K562 (cell line): ENCODE data around the gene DOK4. TPM values are rescaled to one million over a fixed set of nuclear protein-coding genes. Genes with fewer than 3 reads are reported as not detected.

Experiments used
- ATAC-seq: fragments of 200-7000 bp; cut with Tn5 transposase; 3 replicates; pipeline ENCODE4 v1.9.1; 2020; ENCODE audit warnings: moderate library complexity
- BruUV-seq: library from RNA; stranded (reverse); fragments of 400-500 nt; replicated peaks from 2 replicates; lab custom pipeline; 2021; lab: Mats Ljungman, UMichigan
- CTCF ChIA-PET: fragments of 300-600 bp; formaldehyde crosslinking; extraction: SDS; loops from one replicate; lab custom pipeline; 2021; ENCODE audit warnings: low intra/inter-chr PET ratio; lab: Yijun Ruan, JAX
- POLR2A ChIA-PET: fragments of 300-600, 350-650 bp; sonication (Branson Sonifier 250); formaldehyde crosslinking; extraction: SDS; loops from one replicate; lab custom pipeline; 2021; ENCODE audit warnings: antibody characterized with exemption, inconsistent platforms; lab: Yijun Ruan, JAX
- DNase-seq, 4 experiments: peaks; one replicate each; pipeline versions ENCODE4 v3.0.0 to v3.0.0-alpha.2; 2011 to 2018; ENCODE audit warnings: low spot score in 3 of 4, mixed read lengths in 3 of 4; ENCODE audit errors: extremely low read depth in 1 of 4
- FAIRE-seq: peaks from 2 replicates; lab custom pipeline; 2011; peaks lifted over from hg19 to GRCh38; lab: Jason Lieb, UNC
- H2AFZ ChIP-seq: 2 replicates; pipeline ENCODE4 v1.6.0; 2011; ENCODE audit warnings: low read depth, low read length, control low read depth, inconsistent platforms
- H3K27ac ChIP-seq: fragments of 200-600 bp; 3 replicates; pipeline ENCODE4 v1.8.0; 2011; ENCODE audit warnings: low read depth, mild to moderate bottlenecking, control low read depth, inconsistent platforms, low read length, moderate library complexity, mixed read lengths; ENCODE audit errors: extremely low read depth
- H3K27me3 ChIP-seq, 2 experiments: fragments of 300-600 bp in 1 of 2; 2 replicates in 1 of 2; 3 replicates in 1 of 2; pipeline versions ENCODE4 v1.6.0 to v1.8.0; 2011; ENCODE audit warnings: inconsistent platforms in 2 of 2, low read length in 2 of 2, mild to moderate bottlenecking in 1 of 2, mixed read lengths in 1 of 2, moderate library complexity in 1 of 2; ENCODE audit not compliant: control insufficient read depth in 2 of 2, insufficient read depth in 2 of 2
- H3K36me3 ChIP-seq: fragments of 300-600 bp; 3 replicates; pipeline ENCODE4 v1.8.0; 2011; ENCODE audit warnings: mild to moderate bottlenecking, low read length, inconsistent platforms; ENCODE audit not compliant: control insufficient read depth, insufficient read depth
- H3K4me1 ChIP-seq, 2 experiments: fragments of 200-600 bp in 1 of 2; replicated peaks in 1 of 2; 2 replicates in 1 of 2; 3 replicates in 1 of 2; pipeline versions ENCODE4 v1.5.1 to v1.8.0; 2011; ENCODE audit warnings: inconsistent platforms in 2 of 2, low read length in 2 of 2, mild to moderate bottlenecking in 1 of 2, mixed read lengths in 1 of 2, moderate library complexity in 1 of 2; ENCODE audit not compliant: control insufficient read depth in 2 of 2, insufficient read depth in 2 of 2
- H3K4me2 ChIP-seq: 2 replicates; pipeline ENCODE4 v1.6.1; 2011; ENCODE audit warnings: low read length, control low read depth, inconsistent platforms, mixed read lengths; ENCODE audit not compliant: insufficient read depth
- H3K4me3 ChIP-seq: fragments of 200-600 bp; sonication (generic), shearing (Covaris generic); 2 replicates; pipeline ENCODE4 v1.5.1; 2016; ENCODE audit warnings: control low read depth, inconsistent platforms
- H3K79me2 ChIP-seq: fragments of 200-600 bp; 3 replicates; pipeline ENCODE4 v1.8.0; 2011; ENCODE audit warnings: low read length, inconsistent platforms; ENCODE audit not compliant: control insufficient read depth, insufficient read depth
- H3K9ac ChIP-seq, 2 experiments: 2 replicates each; pipeline versions ENCODE4 v1.6.0 to v1.6.1; 2011; ENCODE audit warnings: low read depth in 2 of 2, low read length in 2 of 2, control low read depth in 1 of 2, inconsistent platforms in 1 of 2, mild to moderate bottlenecking in 1 of 2, mixed read lengths in 1 of 2; ENCODE audit not compliant: insufficient read depth in 1 of 2
- H3K9me1 ChIP-seq: one replicate; pipeline ENCODE4 v1.6.0; 2011; ENCODE audit warnings: inconsistent platforms, mild to moderate bottlenecking, low read length, moderate library complexity; ENCODE audit not compliant: control insufficient read depth, insufficient read depth
- H3K9me3 ChIP-seq: replicated peaks from 2 replicates; pipeline ENCODE4 v1.5.1; 2011; ENCODE audit warnings: low read depth, low read length, inconsistent platforms; ENCODE audit not compliant: control insufficient read depth, insufficient read depth
- H4K20me1 ChIP-seq: replicated peaks from 2 replicates; pipeline ENCODE4 v1.6.1; 2011; ENCODE audit warnings: low read length, inconsistent platforms, mixed read lengths; ENCODE audit not compliant: control insufficient read depth, insufficient read depth
- BHLHE40 ChIP-seq: IDR thresholded peaks from 2 replicates; pipeline ENCODE4 v1.6.1; 2011; ENCODE audit warnings: low read length, improper control_type of control experiment
- CCNT2 ChIP-seq: IDR thresholded peaks from 2 replicates; pipeline ENCODE4 v1.6.1; 2011; ENCODE audit warnings: borderline replicate concordance, low read depth, mild to moderate bottlenecking, moderate library complexity, mixed read lengths, low read length; ENCODE audit not compliant: insufficient read length; ENCODE audit errors: extremely low read depth
- CEBPG ChIP-seq, 3 experiments: fragments of 200-800 bp in 1 of 3; sonication (Bioruptor generic) in 1 of 3; sonication (generic) in 1 of 3; formaldehyde crosslinking in 1 of 3; IDR thresholded peaks in 2 of 3; conservative IDR thresholded peaks in 1 of 3; 2 replicates each; pipeline versions ENCODE4 v1.6.1 to v1.8.0; 2016 to 2022; ENCODE audit warnings: missing compliant biosample characterization in 2 of 3, missing genetic modification characterization in 2 of 3, mild to moderate bottlenecking in 1 of 3, missing genetic modification reagents in 1 of 3
- E2F1 ChIP-seq: sonication (generic); formaldehyde crosslinking; IDR thresholded peaks from 2 replicates; pipeline ENCODE4 v1.8.1; 2023; ENCODE audit warnings: mild to moderate bottlenecking, missing genetic modification reagents, moderate library complexity
- E2F5 ChIP-seq: sonication (generic); formaldehyde crosslinking; IDR thresholded peaks from 2 replicates; pipeline ENCODE4 v1.8.0; 2022; ENCODE audit warnings: mild to moderate bottlenecking, missing genetic modification reagents
- MAFK ChIP-seq: IDR thresholded peaks from 2 replicates; pipeline ENCODE4 v1.6.1; 2011; ENCODE audit warnings: low read length, improper control_type of control experiment
- NCOA1 ChIP-seq: fragments of 450-650 bp; IDR thresholded peaks from 2 replicates; pipeline ENCODE4 v1.6.1; 2016; ENCODE audit warnings: low read depth
- NFATC3 ChIP-seq: fragments of 450-650 bp; IDR thresholded peaks from 2 replicates; pipeline ENCODE4 v1.6.1; 2017; ENCODE audit warnings: mild to moderate bottlenecking
- NFRKB ChIP-seq: fragments of 450-650 bp; IDR thresholded peaks from 2 replicates; pipeline ENCODE4 v1.6.1; 2016; ENCODE audit warnings: low read depth
- NR3C1 ChIP-seq: sonication (generic); formaldehyde crosslinking; IDR thresholded peaks from 2 replicates; pipeline ENCODE4 v1.8.1; 2022; ENCODE audit warnings: missing genetic modification reagents
- PATZ1 ChIP-seq: fragments of 250-450 bp; sonication (Bioruptor Pico); IDR thresholded peaks from 2 replicates; pipeline ENCODE4 v1.5.0; 2020; ENCODE audit warnings: mild to moderate bottlenecking, borderline replicate concordance
- PCBP1 ChIP-seq: fragments of 200-400 bp; formaldehyde crosslinking; IDR thresholded peaks from 2 replicates; pipeline ENCODE4 v1.6.1; 2018; ENCODE audit warnings: mild to moderate bottlenecking, low read depth, low read length; ENCODE audit not compliant: poor library complexity, severe bottlenecking
- PCBP2 ChIP-seq: fragments of 200-400 bp; formaldehyde crosslinking; IDR thresholded peaks from 2 replicates; pipeline ENCODE4 v1.6.1; 2018; ENCODE audit warnings: low read length, low read depth, mild to moderate bottlenecking, moderate library complexity; ENCODE audit not compliant: poor library complexity, severe bottlenecking
- POLR3G ChIP-seq: IDR thresholded peaks from 2 replicates; pipeline ENCODE4 v1.6.1; 2011; ENCODE audit not compliant: insufficient read length, insufficient replicate concordance; ENCODE audit errors: extremely low read depth
- SRSF3 ChIP-seq: fragments of 200-400 bp; formaldehyde crosslinking; IDR thresholded peaks from 2 replicates; pipeline ENCODE4 v1.6.1; 2016; ENCODE audit warnings: mild to moderate bottlenecking, low read length, moderate library complexity; ENCODE audit not compliant: insufficient read depth
- ZNF133 ChIP-seq: fragments of 250-450 bp; sonication (Bioruptor Pico); IDR thresholded peaks from 2 replicates; pipeline ENCODE4 v1.4.0; 2020; ENCODE audit warnings: mild to moderate bottlenecking
- ZNF197 ChIP-seq: fragments of 200-800 bp; sonication (Bioruptor generic); IDR thresholded peaks from 2 replicates; pipeline ENCODE4 v1.6.1; 2016; ENCODE audit warnings: low read depth, missing genetic modification characterization, missing compliant biosample characterization
- ZNF263 ChIP-seq: sonication (generic); formaldehyde crosslinking; IDR thresholded peaks from 2 replicates; pipeline ENCODE4 v1.8.0; 2022; ENCODE audit warnings: mild to moderate bottlenecking, missing genetic modification reagents, borderline replicate concordance
- WGBS: fragments of 100-300 bp; shearing (Covaris generic); methylation state at CpG from one replicate; pipeline ENCODE4 v1.1.6; 2016; ENCODE audit warnings: low coverage, mixed read lengths; ENCODE audit not compliant: insufficient coverage; ENCODE audit errors: missing lambda C conversion rate; 5-methylcytosine and 5-hydroxymethylcytosine counted together
- in situ Hi-C: fragments of 300-500 bp; cut with MboI; formaldehyde crosslinking; loops from 4 replicates; pipeline ENCODE4 v1.15.0; 2018; ENCODE audit warnings: inconsistent platforms, mixed read lengths
- intact Hi-C: fragments of 100-400 bp; cut with micrococcal nuclease; formaldehyde crosslinking; loops from 2 replicates; pipeline ENCODE4 v1.14.2; 2022
- polyA plus RNA-seq, 8 experiments: library from polyadenylated mRNA; depleted of rRNA in 4 of 8; stranded (reverse) in 5 of 8; unstranded in 3 of 8; fragments of >200 nt; fragmentation: Nextera tagmentation in 2 of 8; fragmentation: Illumina TruSeq in 1 of 8; extraction: Ambion mirVana in 2 of 8; extraction: Trizol in 1 of 8; gene quantifications; 2 replicates each; pipeline versions ENCODE4 v1.2.1 to v1.2.3, GENCODE V29; 2011 to 2014; ENCODE audit warnings: inconsistent platforms in 1 of 8, missing spikeins in 1 of 8
- total RNA-seq, 7 experiments: library from RNA; depleted of rRNA in 6 of 7; stranded (reverse); fragments of >200 nt in 6 of 7; fragmentation: Illumina TruSeq in 2 of 7; extraction: Trizol in 2 of 7; gene quantifications; 2 replicates each; pipeline versions ENCODE4 v1.2.1 to v1.2.3, GENCODE V29; 2011 to 2021; ENCODE audit warnings: low replicate concordance in 1 of 7

Gene DOK4
- total and polyA plus RNA-seq, 9 of the 15 experiments (the other 6 are each of a cell fraction or from before 2014, with no cell fraction given), result 0.10 to 14.4 (median 8.3) TPM

- Histone ChIP-seq H4K20me1 (0 out of 2 replicates have a peak, but pooled peaks cover 4% of the 10 kb centered on the region), H3K27me3 (no peaks in the 10 kb centered on the region), H3K36me3 (peaks cover 51% of the 10 kb centered on the region), H3K79me2 (no peaks in the 10 kb centered on the region), H3K9me1 (peaks cover 3% of the 10 kb centered on the region), H3K4me3 (no peak overlapping the region), H3K27ac (no peak overlapping the region), H3K4me1 (peaks cover 11 to 27% of the 10 kb centered on the region in 2 experiments), H3K9ac (no peak overlapping the region), H3K4me2 (no peak overlapping the region), H2AFZ (no peak overlapping the region), H3K9me3 (no peaks in the 10 kb centered on the region)
- intact Hi-C loops (no loop called here), in situ Hi-C loops (no loop called here)
- ChIA-PET POLR2A (interaction anchor here (1.3 to 2.7 kb wide), 2 partner anchors 9 to 12 kb away, joined by 4 to 14 read pairs; partner anchors contain the start of gene POLR2C), CTCF (no interaction called here)
- FAIRE-seq (no peak), DNase-seq (no peak), ATAC-seq (no peak)
- 47% methylated on average over 4 of the region's 8 CpGs for WGBS
- no TSS peak for BruUV-seq
- TF ChIP-seq PATZ1 (CRISPR knock-in tag) (no peak), POLR3G (no peak), NR3C1 (no peak), CEBPG (CRISPR knock-in tag; IDR thresholded peaks at IDR 0.05) (no peak), CEBPG (tag; conservative IDR thresholded peaks at IDR 0.05 in 1 of 2, IDR thresholded peaks at IDR 0.05 in 1 of 2) (no peak), E2F5 (no peak), ZNF197 (CRISPR knock-in tag) (no peak), PCBP1 (no peak), PCBP2 (no peak), ZNF133 (CRISPR knock-in tag) (no peak), MAFK (no peak), E2F1 (CRISPR knock-in tag) (no peak), NCOA1 (no peak), NFATC3 (no peak), ZNF263 (no peak), SRSF3 (no peak), NFRKB (no peak), CCNT2 (no peak), BHLHE40 (no peak)
Observed at GRCh38 chr16:57473906-57474305, 12.4 kb downstream of the DOK4 start.
